GM21367 (cell line): ENCODE data around the gene NRSN2.
A peak's percentile ranks its signal among the peaks of the same experiment; 100 is the strongest.
"Not testable (repeated sequence)": the region's sequence is repeated elsewhere in the genome, so short reads cannot be mapped to it uniquely, and the experiment has no call there.

Source experiments
- ATAC-seq: cut with Tn5 transposase; IDR thresholded peaks from one replicate; pipeline ENCODE4 v1.9.1; 2021; ENCODE audit not compliant: unreplicated experiment

The NRSN2 gene

GRCh38 chr20:353166-353565 is 6.3 kb downstream of the NRSN2 start:
- no peak for ATAC-seq

DNA sequence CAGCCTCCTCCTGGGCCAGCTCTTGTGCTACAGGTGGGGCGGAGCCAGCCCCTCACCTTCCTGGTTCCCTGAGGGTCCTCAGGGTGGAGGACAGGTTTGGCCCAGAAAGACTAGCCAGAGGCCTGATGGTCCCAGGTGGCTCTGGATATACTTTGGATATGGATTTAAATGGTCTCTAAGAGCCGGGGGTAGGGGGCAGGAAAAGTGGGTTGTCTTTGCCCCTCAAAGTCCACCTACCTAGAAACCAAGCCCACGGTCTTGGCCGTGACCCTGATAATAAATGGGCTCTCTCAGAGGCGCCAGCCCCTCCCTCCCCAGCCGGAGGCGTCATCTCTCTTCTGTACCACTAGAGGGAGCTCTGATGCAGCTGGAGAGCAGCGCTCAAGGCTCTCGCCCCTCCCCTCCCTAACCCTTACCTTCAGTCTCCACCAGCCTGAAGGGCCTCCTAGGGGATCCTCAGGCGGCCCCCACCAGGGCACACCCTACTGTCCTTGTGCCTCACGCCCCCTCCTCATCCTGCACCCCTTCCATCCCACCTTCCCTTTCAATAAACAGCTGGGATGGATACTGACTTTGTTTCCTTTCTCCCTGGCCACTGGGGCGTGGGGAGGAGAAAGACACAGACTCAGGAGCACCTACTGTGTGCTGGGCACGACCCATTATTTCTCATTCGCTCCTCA is 7.5 kb downstream of the NRSN2 start:
- ATAC-seq, result peak; percentile 78

DNA sequence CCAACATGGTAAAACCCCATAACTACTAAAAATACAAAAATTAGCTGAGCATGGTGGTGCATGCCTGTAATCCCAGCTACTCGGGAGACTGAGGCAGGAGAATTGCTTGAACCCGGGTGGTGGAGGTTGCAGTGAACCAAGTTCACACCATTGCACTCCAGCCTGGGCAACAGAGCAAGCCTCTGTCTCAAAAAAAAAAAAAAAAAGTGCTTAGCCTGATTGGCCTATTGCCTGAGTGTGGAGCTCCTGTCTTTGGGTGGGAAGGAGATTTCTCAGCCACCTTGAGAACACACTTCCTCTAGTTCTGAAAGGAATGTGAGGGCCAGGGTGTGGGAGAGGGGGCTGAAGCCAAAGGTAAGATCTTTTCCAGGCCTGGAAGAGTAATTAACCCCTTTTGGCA is 9.2 kb downstream of the NRSN2 start:
- ATAC-seq, result not testable (repeated sequence)

- ATAC-seq, result no peak
Observed at GRCh38 chr20:356745-357144, 9.8 kb downstream of the NRSN2 start.

- ATAC-seq, result no peak
Observed at GRCh38 chr20:358891-359555, 12.1 kb downstream of the NRSN2 start.

DNA sequence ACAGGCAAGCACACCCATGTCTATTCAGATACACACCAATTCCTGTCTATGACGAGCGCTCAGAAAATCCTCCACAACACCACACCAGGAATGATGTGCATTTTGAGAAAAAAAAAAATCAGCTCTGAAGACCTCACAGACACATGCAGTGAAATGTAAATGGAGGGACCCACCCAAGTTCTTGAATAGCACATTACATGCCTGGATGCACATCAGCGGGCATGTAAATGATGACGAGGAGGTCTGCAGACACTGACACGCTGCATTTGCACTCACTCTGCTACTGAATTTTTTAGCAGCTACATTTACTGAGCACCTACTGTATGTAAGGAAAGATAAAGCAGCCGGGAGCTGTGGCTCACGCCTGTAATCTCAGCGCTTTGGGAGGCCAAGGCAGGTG is 14.7 kb downstream of the NRSN2 start:
- ATAC-seq, result no peak

GRCh38 chr20:362271-363254 is 15.7 kb downstream of the NRSN2 start:
- no peak for ATAC-seq

GRCh38 chr20:363319-364078 is 16.6 kb downstream of the NRSN2 start:
- ATAC-seq, result no peak

DNA sequence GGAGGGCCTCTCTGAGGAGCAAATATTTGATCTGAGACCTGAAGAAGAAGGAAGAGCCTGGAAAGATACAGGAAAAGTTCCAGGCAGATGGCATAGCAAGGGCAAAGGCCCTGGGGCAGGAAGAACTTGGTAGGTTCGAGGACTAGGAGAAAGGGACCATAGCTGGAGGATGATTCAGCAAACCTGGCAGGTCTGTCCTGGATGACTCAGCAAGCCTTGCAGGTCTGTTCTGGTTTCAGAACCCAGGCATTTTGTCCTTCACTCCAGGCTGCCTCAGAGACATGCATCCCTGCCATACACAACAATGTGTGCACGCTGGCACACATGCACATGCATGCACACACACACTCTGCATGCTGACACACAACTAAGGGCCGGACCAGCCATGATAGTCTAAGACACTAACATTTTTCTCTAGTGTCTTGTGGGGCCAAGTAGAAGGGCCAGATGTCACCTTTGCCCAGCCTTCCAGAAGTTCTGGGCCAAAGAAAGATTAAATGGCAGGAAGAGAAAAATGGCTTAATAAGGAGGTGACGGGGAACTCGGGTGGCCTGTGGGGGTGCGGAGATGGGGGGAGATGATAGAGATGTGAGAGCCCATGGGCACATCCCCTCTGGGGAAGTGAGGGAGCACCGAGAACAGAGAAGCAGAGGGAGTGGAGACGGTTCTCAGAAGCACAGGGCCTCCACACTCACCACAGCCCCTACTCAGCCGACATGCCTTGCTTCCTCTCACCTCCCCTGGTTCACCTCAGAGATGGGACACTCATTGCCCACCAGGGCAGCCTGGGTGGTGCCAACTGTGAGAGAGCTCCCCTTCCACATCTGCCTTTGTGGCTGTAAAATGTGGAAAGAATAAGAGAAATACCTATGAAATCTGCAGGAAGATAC is 18.2 kb downstream of the NRSN2 start:
- no peak for ATAC-seq

DNA sequence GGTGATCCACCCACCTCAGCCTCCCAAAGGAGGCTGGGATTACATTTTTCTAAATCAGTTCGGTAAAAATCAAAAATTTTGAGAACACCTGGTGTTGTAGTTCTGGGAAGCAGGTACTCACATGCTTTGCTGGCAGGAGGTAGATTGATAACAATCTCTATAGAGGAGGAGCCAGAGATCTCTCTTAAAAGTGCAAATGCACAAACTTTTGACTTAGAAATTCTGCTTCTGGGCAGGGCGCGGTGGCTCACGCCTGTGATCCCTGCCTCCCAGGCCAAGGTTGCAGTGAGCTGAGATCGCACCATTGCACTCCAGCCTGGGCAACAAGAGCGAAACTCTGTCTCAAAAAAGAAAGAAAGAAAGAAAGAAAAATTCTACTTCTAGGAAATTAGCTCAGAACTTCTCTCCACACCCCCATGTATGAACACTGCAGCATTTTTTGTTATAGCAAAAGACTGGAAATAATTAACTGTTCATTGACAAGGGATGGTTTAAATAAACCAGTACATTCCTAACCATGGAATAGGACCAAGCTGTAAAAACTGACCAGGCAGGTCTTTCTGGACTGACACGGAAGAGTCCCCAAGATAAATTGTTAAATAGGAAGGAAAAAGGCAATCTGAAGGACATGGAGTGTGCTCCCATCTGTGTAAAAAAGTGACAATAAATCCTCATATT is 19.3 kb downstream of the NRSN2 start:
- ATAC-seq, result no peak

DNA sequence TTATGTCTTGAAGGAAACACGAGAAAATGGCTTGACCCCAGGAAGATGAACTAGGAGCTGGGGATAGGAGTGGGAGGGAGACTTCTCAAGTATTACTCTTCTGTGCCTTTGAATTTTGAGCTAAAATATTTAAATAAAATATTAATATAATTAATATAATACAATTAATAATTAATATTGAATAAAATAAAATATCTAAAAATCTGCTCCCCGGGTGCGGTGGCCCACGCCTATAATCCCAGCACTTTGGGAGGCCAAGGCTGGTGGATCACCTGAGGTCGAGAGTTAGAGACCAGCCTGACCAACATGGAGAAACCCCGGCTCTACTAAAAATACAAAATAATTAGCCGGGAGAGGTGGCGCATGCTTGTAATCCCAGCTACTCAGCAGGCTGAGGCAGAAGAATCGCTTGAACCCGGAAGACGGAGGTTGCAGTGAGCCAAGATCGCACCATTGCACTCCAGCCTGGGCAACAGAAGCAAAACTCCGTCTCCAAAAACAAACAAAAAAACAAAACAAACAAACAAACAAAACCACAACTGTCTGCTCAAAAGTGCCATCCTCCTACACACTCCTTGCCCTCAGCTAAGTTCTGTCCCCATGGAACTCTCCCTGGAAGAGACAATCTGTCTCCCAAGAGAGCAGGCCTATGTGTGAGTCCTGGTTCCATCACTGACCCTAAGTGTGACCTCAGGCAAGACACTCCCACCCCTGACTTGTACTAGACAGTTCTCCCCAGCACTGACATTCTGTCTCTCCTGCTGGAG is 20.0 kb downstream of the NRSN2 start:
- no peak for ATAC-seq

- ATAC-seq, result no peak
Observed at GRCh38 chr20:367486-367887, 20.6 kb downstream of the NRSN2 start.

DNA sequence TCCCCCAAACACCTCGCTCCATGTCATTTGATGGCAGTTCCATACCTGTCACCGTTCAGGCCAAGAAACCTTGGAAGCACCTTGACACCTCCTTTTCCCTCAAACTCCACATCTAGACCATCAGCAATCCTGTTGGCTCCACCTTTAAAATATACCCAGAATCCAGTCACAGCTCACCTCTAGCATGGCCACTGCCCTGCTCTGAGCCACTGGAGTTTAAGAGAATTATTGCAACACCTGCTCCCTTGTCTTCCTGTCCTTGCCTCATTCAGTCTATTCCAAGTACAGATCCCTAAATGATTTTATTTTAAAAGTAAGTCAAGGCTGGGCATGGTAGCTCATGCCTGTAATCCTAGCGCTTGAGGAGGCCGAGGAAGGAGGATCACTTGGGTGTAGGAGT is 22.0 kb downstream of the NRSN2 start:
- ATAC-seq, result no peak

DNA sequence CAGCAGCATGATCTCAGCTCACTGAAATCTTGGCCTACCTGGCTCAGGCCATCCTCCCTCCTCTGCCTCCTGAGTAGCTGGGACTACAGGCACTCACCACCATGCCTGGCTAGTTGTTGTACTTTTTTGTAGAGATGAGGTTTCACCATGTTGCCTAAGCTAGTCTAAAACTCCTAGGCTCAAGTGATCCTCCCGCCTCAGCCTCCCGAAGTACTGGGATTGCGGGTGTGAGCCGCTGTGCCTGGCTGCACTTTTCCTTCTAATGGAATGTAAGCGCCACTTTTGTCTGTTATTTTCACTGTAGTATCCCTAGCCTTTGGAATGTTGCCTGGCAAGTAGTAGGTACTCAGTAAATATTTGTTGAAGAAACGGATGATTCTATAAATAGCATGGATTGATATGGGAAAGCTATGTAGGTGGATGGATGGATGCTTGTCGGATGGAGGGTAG is 23.3 kb downstream of the NRSN2 start:
- ATAC-seq, result no peak

- ATAC-seq, result no peak
Observed at GRCh38 chr20:370977-371754, 24.3 kb downstream of the NRSN2 start.

DNA sequence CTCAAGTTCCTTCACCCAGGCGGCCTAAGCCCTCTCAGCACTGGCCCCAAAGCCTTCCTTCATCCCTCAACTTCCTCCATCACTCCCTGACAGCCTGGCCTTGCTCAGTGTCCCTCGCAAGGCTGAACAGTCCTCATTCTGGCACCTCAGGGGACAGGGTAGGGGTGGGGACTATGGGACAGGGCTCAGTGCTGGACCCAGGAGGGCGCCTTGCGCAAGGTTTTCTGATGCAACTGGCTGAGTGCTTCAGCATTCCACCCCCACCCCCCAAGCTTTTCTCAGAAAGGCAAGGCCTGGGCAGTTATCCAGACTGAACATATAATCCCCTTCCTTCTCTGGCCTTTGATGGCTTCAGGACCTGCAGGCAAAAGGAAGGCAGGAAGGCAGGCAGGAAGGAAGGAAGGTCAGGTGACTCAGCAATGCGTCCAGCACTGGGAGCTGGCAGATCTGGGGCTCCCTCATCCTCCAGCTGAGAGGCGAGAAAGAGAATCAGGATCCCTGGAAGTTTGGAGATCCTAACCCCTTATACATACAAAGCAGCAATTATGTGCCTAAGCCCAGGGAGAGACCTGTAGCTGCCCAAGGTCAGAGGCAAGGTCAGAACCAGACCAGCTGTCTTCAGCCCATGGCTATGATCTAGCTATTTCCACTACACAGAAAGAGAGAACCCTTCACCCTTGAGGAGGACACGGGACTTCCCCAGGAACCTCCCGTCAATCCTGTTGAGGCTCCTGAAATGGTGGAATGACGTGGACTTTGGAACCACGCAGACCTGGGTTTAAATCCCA is 25.0 kb downstream of the NRSN2 start:
- ATAC-seq, result no peak

DNA sequence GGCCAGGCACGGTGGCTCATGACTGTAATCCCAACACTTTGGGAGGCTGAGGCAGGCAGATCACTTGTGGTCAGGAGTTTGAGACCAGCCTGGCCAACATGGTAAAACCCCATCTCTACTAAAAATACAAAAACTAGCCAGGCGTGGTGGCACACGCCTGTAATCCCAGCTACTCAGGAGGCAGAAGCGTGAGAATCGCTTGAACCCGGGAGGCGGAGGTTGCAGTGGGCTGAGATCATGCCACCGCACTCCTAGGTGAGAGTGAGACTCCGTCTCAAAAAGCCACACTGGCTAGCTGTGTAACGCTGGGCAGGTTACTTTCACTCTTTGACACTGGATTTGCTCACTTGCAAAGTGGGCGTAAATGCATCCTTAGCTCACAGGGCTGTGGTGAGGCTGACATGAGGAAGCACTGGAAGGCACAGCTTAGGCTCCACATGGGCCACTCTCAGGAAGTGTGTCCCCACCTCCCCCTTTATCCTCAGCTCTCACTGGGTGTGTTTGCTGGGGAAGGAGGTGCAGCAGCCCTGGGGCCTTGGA is 25.7 kb downstream of the NRSN2 start:
- ATAC-seq, result not testable (repeated sequence)
